Measurements from ENCODE around the gene PAN3.
"Not testable (repeated sequence)": the region's sequence is repeated elsewhere in the genome, so short reads cannot be mapped to it uniquely, and the experiment has no call there.

The PAN3 gene

DNA sequence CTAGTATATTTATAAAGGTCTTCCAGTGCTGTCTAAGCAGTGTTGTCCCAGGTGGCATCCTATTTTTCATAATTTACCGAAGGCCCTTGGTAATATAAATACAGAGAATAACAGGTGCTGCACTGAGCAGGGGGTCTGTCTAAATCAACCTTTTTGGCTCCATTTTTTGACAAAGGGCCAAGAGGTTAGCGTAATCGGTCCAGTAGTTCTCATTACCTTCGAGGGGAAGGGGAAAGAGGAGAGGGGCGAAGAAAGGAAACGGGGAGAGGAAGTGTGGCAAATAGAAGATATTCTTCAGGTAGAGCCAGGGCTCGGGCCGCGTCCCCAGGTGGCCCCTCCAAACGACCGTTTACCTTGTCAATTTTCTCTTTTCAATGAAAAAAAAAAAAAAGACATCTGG, 749 bp upstream of the PAN3 start:
- DNase-seq, result peak; percentile 10

DNA sequence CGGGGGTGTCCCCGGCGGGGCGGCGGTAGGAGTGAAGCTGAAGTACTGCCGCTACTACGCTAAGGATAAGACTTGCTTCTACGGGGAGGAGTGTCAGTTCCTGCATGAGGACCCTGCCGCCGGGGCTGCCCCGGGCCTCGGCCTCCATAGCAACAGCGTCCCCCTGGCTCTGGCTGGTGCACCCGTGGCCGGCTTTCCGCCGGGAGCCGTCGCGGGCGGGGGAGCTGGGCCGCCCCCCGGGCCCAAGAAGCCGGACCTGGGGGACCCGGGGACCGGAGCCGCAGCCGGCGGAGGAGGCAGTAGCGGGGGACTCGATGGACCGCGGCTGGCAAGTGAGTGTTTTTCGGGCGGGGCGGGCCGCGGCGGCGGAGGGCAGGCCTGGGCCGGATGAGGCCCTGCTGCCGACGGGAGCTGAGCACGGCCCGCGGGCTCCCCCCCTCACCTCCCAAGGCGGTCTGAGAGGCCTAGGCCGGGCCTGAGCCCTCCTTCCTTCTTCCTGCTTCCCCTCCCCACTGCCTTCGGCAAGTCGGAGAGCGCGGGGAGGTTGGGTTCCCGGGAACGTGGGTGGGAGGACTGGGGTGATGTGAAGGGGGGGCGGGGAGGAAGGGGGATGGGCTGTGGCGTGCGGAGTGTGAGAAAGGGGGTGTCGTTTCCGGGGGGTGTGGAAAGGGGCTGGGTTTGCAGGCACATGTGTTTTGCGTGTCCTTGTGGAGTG, 568 bp downstream of the PAN3 start:
- peak; percentile 92 for DNase-seq

DNA sequence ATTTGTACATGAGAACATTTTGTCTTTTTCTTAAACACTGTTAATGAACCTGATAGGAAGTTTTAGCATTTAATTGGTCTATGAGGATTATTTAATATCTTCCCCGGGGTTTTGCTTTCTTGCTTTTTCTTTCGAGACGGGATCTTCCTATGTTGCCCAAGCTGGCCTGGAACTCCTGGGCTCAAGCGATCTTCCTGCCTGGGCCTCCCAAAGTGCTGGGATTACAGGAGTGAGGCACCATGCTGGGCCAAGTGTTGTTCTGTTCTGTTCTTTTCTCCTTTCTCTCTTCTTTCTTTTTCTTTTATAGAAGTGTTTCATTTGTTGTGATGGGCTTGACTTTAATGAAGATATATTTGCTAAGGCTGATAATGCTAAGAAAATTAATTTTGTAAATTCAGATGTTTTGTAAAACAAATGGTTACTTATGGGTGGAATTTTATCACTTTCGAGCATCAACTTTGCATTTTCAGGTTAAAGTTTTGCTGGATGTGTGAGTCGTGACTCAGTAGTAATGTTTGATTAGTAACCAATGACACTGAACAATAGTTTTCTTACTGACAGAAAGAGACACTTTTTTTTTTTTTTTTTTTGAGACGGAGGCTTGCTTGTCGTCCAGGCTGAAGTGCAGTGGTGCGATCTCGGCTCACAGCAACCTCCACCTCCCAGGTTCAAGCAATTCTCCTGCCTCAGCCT, 2.2 kb downstream of the PAN3 start:
- DNase-seq, result no peak

DNA sequence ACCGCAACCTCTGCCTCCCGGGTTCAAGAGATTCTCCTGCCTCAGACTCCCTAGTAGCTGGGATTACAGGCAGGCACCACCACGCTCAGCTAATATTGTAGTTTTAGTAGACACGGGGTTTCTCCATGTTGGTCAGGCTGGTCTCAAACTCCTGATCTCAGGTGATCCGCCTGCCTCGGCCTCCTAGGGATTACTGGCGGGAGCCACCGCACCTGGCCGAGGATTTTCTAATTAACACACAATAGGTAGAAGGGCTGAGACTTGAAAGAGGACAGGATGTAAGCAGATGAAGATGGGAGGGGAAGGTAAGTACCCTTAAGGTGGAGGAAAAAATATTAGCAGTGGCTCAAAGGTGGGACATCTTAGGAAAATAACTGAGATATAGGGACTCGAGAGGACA, 3.2 kb downstream of the PAN3 start:
- DNase-seq, result not testable (repeated sequence)

DNA sequence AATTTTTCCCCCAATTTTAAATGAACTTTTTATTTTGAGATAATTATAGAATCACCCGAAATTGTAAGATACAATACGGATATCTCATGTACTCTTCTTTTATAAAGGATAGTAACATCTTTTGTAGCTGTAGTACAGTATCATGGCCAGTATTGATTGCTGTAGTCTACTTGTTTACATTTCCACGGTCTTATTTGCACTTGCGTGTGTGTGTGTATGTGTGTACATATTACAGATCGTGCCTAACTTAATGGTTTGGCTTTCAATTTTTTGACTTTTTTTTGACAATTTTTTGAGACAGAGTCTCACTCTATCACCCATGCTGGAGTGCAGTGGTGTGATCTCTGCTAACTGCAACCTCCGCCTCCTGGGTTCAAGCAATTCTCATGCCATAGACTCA, 6.7 kb downstream of the PAN3 start:
- no peak for DNase-seq

DNA sequence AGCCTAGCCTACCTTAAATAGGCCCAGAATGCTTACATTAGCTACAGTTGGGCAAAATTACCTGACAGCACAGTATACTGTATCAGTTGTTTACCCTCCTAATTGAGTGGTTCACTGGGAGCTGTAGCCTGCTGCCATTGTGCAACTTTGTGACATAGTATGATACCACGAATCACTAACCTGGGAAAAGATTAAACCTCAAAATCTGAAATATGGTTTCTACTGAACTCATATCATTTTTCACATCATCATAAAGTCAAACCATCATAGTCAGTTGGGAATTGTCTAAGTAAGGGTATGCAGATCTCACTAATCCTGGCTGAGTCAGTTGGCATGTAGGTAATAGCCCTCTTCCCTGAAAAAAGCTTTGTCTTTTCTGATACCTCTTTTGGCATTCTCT, 9.2 kb downstream of the PAN3 start:
- peak; percentile 51 for DNase-seq

DNA sequence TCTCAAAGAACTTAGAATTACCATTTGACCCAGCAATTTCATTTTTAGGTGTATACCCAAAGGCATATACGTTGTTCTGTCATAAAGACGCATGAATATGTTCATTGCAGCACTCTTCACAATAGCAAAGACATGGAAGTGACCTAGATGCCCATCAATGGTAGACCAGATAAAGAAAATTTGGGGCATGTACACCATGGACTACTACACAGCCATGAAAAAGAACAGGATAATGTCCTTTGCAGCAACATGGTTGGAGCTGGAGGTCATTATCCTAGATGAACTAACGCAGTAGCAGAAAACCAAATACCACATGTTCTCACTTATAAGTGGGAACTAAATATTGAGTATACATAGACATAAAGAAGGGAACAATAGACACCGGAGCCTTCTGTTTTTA, 20.7 kb downstream of the PAN3 start:
- no peak for DNase-seq

DNA sequence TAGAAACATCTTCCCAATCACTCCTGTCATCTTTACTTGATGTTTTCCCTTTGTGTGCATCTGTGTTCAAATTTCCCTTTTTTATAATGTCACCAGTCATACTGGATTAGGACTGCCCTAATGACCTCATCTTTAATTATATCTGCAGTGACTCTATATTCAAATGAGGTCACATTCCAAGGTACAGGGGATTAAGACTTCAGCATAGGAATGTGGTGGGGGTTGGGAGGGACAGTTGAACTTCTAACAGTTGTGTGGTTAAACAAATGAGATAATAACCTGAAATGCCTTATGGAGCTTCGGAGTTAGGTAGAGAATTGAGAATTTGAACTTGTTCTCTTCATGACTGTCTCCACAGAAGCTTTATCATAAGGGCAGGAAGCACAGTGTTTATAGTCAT, 23.0 kb downstream of the PAN3 start:
- peak; percentile 74 for DNase-seq

DNA sequence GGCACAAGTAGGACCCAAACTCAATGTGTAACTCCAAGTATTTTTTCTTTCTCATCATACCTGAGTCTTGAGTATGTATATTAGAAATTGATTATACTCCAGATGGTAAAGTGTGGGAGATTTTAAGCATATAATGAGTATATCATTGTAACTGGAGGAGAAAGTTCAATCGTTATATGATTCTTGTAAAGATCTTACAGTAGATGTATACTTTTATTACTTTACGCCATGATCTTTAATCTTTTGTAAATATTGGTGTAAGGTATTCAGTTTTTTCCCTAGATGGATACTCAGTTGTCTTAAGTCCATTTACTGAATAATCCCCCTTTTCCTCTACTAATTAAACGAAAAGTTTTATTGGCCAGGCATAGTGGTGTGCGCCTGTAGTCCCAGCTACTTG, 25.2 kb downstream of the PAN3 start:
- DNase-seq, result no peak

DNA sequence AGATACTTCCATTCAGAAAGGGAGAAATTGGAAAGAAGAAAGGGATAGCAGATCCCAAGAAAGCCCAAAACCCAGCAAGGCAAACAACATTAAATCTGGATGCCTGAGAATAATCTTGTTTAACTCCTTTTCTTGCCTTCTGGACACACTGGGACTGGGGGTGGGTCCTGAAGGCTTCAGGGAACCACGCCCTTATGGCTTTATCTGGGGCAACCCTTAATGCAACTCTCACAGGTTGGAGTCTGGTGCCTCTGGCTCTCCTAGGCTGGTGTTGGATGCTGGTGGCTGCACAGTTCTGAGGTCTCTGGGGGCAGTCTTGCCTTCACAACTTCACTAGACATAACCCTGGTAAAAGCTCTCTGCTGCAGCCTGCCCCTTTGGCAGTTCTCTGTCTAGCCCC, 27.9 kb downstream of the PAN3 start:
- no peak for DNase-seq

DNA sequence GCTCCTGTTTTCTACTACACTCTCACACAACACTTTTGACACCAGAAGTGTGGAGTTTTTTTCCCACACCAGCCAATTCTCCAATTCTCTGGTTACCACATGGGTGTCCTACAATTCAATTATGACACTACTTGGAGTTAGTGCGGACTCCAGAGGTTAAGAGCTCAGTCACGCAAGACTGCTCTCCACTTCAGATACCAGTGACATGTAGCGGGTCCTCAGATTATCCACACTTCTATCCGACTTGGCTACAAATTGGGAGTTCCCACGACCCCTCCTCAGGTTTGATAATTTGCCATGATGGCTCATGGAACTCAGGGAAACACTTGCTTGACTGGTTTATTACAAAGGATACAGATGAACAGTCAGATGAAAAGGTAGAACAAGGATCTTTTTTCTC, 32.9 kb downstream of the PAN3 start:
- no peak for DNase-seq

DNA sequence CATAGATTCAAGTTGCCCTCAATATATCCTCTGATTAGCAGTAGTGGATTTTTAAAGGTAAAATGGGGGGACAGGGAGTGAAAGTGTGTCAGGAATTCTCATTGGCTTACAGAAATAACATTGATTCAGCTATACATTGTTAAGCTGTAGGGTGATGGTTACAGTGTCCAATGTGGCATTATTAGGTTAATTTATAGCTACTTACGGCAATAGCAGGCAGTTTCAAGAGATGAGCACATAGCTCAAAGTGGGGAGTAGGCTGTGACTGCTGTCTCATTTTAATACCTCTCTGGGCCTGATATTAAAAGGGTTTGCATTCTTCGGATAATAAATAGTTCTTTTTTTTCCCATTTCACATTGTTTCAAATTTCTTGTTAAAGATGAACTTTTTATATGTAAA, 34.6 kb downstream of the PAN3 start:
- DNase-seq, result no peak

DNA sequence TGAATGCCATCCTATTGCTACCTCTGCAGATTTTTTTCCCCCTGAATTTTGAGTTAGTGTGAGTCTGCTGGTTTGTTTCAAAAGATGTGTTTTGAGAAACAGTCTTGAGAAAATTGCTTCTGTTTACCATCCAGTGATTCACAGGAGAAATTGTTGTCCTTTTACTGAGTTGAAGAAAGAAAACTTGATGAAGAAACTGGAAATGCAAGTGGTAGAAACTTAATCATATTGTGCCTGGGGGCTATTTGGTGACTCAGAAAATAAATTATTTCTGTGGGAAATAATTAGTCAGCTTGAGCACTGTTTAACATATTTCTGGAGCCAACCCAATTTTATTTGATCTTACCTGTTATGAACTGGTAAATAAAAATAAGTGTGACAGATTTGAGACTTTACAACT, 35.4 kb downstream of the PAN3 start:
- DNase-seq, result no peak

DNA sequence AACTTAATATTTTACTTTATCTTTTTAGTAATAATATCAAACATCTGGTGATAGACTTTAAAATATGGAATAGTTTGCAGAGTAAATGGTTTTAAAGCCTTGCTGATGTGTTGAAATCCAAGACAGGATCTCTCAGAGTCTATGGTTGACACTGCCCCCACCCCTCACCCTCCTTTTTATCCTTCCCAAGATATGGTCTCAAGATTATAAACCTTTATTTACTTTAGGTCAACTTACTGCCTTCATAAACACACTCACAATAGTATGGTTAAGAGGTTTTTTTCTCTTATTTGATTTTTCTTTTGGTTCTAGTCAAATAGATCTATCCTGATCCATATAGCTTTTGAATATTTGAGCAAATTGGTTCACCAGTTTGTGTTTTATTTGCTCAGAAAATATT, 39.0 kb downstream of the PAN3 start:
- DNase-seq, result no peak

DNA sequence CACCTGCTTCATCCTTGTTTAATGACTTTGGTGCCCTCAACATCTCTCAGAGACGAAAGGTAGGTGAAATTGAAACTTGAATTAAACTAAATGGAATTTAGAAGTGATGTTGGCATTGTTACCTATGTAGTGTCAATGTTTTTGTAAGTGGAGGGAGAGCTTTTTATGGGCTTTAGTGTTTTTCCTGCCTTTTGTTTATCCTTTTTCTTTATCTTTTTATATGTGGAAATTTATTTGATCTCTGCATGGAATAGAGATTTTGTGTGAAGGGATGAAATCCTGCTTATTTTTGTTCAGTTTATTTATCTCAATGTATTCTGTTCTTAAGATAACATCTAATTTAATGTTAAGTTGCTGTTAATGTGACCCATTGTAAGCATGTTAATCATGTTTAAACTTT, 39.5 kb downstream of the PAN3 start:
- no peak for DNase-seq

DNA sequence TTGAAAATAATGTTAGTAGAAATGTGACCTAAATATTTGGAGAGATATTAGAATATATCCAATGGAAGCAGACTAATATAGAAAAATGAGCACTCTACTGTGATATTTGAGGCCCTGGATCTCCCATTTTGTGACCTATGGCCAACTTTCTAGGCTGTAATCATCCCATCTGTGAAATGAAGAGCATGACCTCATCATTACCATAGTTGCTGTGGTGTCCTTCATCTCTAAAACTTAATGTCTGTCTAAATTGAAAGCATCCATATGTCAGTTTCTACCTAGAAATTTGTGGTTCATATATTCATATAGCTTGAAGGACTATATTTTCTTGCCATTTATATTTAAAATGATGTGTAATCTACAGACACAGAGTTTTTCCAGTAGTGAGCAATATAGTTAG, 41.6 kb downstream of the PAN3 start:
- DNase-seq, result no peak

DNA sequence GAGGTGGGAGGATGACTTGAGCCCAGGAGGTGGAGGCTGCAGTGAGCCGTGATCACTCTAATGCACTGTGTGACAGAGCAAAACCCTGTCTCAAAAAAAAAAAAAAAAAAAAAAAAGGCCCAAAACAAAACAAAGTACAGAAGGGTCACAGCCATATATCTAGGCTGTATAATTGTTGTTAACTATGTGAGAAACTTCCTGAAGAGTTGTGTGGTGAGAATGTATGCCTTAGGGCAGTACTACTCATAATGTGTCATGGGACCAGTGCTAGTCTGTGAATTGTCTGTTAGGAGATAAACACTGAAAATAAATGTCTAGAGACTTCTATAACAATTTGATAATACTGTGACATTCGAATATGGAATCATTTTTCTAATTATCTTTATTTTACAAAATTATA, 43.1 kb downstream of the PAN3 start:
- DNase-seq, result peak; percentile 64

DNA sequence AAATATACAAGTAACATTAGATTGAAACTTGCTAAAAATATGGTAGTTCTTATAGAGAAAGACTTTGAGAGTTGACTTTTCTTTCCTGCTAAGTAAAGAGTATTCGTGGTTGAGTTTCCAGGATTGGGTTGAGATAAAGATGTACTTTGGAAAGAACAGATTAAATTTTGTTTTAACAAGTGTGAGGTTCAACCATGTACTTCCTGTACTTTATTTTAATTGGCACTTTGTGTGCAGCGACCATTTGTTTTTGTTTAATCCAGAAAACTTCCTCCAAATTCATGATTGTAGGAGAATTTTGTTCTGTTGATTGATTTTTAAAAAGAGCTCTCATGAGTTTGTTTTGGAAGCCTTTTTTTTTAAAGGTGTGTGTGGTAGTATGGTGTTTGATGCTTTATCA, 46.9 kb downstream of the PAN3 start:
- DNase-seq, result no peak

DNA sequence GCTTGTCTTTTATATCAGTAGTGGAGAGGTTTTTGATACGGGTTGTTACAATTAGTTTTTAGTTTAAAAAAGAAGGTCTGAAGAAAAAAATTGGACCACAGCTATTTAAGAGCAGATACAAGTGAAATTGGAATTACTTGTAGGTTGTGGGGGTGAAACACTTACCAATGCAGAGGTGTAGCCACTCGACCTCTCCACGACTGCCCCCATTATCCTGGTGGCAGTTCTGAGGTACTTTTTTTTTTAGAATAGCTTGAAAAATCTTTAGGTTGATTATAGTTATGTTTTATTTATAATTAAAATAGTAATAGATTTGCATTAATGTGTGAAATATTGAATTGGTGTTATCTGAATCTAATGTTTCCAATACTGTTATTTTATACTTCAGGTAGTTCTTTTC, 60.7 kb downstream of the PAN3 start:
- DNase-seq, result no peak

DNA sequence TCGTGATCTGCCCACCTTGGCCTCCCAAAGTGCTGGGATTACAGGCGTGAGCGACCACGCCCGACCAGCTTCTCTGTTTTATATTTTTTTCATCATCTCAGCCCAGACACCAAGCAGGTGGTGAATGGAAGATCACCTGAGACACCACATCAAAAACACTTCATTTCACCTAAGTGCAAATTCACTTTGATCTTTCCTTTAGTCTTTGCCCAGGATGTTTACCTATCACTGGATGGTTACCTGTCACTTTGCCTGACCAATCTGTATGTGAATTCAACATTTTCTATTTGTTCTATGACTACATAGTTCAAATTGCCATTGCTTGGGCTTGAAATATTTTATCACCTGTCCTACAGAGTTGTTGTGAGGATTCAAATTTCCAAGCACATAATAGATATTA, 65.7 kb downstream of the PAN3 start:
- DNase-seq, result no peak

DNA sequence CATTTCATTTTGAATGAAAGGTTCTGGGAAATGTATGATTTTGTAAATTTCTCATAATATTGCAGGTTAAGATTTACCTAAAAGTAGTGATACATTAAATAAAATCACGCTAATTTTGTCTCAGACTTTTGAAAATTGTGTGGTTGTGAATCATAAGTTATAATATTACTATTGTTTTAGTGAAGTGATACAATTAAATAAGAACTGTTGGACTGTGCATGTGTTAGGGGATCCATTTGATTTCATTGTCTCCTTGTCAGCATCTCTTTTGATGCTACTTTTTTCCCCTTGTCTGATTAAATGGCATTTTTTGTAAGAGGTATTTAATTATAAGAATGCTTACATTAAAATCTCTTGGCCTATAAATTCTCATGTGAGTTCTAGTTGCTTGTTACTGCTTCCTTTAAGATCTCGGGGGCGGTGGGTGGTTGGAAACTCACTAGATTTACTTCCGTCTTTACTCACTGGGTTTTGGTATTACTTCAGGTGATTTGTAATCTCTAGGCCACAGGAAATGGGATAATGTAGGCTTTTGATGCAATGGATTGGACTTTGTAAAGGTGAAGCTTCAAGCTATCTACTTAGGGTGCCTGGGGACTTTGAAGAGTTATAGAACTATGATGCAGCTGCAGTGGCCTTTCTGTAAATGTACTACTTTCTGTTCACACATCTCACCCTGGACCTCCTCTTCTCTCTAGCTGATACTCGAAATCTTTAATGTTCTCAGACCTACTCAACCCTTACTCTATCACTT, 66.5 kb downstream of the PAN3 start:
- DNase-seq, result no peak

DNA sequence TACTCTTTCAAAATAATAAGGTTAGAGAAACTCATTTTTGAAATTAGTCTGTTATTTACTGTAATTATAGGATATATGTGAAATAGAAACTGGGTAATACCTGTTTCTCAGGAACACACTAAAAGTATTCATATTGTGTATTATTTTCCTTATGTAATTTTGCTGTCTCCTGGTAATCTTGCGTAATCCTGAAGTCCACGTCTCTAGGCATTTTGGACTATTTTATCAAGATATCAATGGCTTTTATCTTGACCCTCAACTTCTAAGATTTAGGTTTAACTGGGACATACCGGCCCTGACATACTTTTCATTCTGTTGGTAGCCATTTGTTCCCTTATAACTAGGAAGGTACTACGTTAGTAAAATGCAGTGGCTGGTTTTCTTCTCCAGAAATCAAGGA, 80.3 kb downstream of the PAN3 start:
- DNase-seq, result no peak

DNA sequence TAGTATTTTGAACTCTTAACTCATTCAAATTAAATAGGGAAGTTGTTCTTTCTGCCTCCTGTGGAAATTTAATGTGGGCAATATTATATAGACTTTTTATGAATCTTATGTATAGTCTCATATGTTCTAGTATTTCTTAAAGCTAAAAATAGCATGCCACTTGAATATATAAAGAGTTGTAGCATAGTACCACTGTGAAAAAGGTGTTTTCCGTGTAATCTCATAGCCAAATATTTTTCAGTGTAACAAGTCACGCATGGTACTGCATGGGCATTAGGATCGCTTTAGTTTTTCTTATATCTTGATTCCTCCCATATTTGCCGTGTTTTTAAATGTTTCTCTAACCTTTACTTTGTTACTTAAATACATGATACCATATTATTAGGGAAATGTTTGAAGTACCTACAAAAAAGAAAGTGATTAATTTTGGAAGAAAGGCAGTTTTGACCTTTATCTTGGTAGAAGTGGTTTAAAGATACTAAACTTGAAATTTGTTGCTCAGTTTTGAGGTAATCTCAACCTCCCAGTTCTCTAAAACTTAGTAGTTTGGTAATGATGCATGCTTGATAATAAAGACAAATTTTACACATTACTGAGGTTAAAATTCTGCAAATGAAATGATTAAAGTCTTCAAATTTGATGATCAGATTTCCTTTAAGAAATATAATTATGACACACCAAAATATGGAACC, 81.2 kb downstream of the PAN3 start:
- DNase-seq, result no peak

DNA sequence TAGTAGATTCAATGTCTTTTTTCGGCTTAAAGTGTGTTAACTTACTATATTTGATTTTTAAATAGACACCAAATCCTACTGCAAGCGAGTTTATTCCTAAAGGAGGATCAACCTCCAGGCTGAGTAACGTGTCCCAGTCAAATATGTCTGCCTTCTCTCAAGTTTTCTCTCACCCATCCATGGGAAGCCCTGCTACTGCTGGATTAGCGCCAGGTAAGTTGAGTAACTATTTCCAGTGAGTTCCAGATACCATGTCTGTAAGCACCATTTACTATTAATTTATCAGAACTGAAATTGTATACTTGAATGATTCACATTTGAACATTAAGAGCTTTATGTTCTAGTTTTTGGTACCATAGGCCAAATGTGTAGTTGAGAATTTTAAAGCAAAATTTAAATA, 81.8 kb downstream of the PAN3 start:
- peak; percentile 23 for DNase-seq

Data from fibroblast of skin of right quadriceps (primary cell).